ENCODE measurements around the gene FAM9B. TPM values are rescaled to one million over a fixed set of nuclear protein-coding genes. Genes with fewer than 3 reads are reported as not detected.
"Not testable (repeated sequence)": the region's sequence is repeated elsewhere in the genome, so short reads cannot be mapped to it uniquely, and the experiment has no call there.

The FAM9B gene
- total RNA-seq (2014; rRNA removed; shearing (Covaris generic)): not detected in 2 replicates

GRCh38 chrX:9033989-9034388 is at the start of gene FAM9B:
TSS of gene FAM9B (minus strand) at chrX:9034127. CDS start at chrX:9032986, 1,141 bp downstream.
- DNase-seq (ENCODE audit: low spot score): no peak

- no peak for DNase-seq (ENCODE audit: low spot score)
Measured at GRCh38 chrX:9081271-9081670, 47.3 kb upstream of the FAM9B start.

- no peak for DNase-seq (ENCODE audit: low spot score)
Measured at GRCh38 chrX:9074326-9074725, 40.4 kb upstream of the FAM9B start.

GRCh38 chrX:9072281-9072680 is 38.4 kb upstream of the FAM9B start:
- DNase-seq (ENCODE audit: low spot score): no peak

- no peak for DNase-seq (ENCODE audit: low spot score)
Measured at GRCh38 chrX:9071031-9071650, 37.2 kb upstream of the FAM9B start.

GRCh38 chrX:9069573-9069972 is 35.6 kb upstream of the FAM9B start:
- no peak for DNase-seq (ENCODE audit: low spot score)

GRCh38 chrX:9064694-9065093 is 30.8 kb upstream of the FAM9B start:
- no peak for DNase-seq (ENCODE audit: low spot score)

- no peak for DNase-seq (ENCODE audit: low spot score)
Measured at GRCh38 chrX:9062641-9063040, 28.7 kb upstream of the FAM9B start.

- no peak for DNase-seq (ENCODE audit: low spot score)
Measured at GRCh38 chrX:9055354-9055753, 21.4 kb upstream of the FAM9B start.

- no peak for DNase-seq (ENCODE audit: low spot score)
Measured at GRCh38 chrX:9052081-9052480, 18.2 kb upstream of the FAM9B start.

GRCh38 chrX:9050331-9050730 is 16.4 kb upstream of the FAM9B start:
- no peak for DNase-seq (ENCODE audit: low spot score)

GRCh38 chrX:9048801-9049200 is 14.9 kb upstream of the FAM9B start:
- no peak for DNase-seq (ENCODE audit: low spot score)

GRCh38 chrX:9038244-9038643 is 4.3 kb upstream of the FAM9B start:
- no peak for DNase-seq (ENCODE audit: low spot score)

- DNase-seq (ENCODE audit: low spot score): no peak
Measured at GRCh38 chrX:9037296-9037695, 3.4 kb upstream of the FAM9B start.

GRCh38 chrX:9033586-9033985 is 341 bp downstream of the FAM9B start:
- DNase-seq (ENCODE audit: low spot score): no peak

- no peak for DNase-seq (ENCODE audit: low spot score)
Measured at GRCh38 chrX:9033179-9033578, 748 bp downstream of the FAM9B start.

GRCh38 chrX:9023293-9023692 is 10.6 kb downstream of the FAM9B start:
- no peak for DNase-seq (ENCODE audit: low spot score)

GRCh38 chrX:9019151-9019550 is 14.8 kb downstream of the FAM9B start:
- DNase-seq (ENCODE audit: low spot score): no peak

GRCh38 chrX:9018332-9018731 is 15.6 kb downstream of the FAM9B start:
- DNase-seq (ENCODE audit: low spot score): not testable (repeated sequence)

- DNase-seq (ENCODE audit: low spot score): no peak
Measured at GRCh38 chrX:9003041-9003440, 30.9 kb downstream of the FAM9B start.

GRCh38 chrX:8988446-8988845 is 45.5 kb downstream of the FAM9B start:
- peak; percentile 36 for DNase-seq (ENCODE audit: low spot score)

GRCh38 chrX:8987672-8988250 is 46.2 kb downstream of the FAM9B start:
- peak; percentile 2 for DNase-seq (ENCODE audit: low spot score)

- DNase-seq (ENCODE audit: low spot score): no peak
Measured at GRCh38 chrX:8984231-8984630, 49.7 kb downstream of the FAM9B start.

GRCh38 chrX:8981723-8982122 is 52.2 kb downstream of the FAM9B start:
- DNase-seq (ENCODE audit: low spot score): no peak
